ENCODE measurements around the gene SF3A2.

DNA sequence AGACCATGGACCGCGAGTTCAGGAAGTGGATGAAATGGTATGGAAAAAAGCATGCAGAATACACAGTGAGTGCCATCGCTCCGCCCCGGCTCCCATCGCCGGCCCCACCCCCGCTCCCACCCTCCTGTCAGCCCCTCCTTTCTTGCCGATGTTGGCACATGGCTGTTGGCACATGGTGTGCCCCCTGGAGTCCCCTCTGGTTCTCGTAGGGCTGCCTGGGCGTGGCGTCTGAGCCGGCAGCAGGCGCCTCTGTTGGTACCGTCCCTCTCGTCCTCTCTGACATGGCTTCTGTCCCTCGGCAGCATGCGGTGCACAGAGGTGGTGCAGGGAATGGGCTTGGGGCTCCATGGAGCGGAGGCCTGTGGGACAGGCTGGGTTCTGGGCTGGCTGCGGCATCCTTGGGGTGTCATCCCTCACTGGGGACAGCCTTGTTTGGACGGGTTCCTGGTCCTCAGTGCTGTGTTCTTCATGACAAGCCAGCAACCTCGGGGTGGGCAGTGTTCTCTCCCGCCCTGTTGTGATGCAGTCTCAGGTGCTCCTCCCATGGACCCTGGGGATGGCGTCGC is 42.0 kb upstream of the SF3A2 start:
- TF ChIP-seq CTCF (IDR thresholded peaks at IDR 0.05) (no peak), POLR2A (IDR thresholded peaks at IDR 0.05) (no peak)
